Lower leg skin (tissue), 3 donors: Measurements from ENCODE around the gene GINS2.

Source experiments
- CTCF ChIP-seq, 3 donors: fragments of 450-650 bp; IDR thresholded peaks; one replicate each; pipeline ENCODE4 v1.5.1; 2016; ENCODE audit warnings: antibody characterized with exemption in 3 of 3, mild to moderate bottlenecking in 3 of 3, moderate library complexity in 2 of 3
- POLR2A ChIP-seq, 2 donors: fragments of 450-650 bp; IDR thresholded peaks; one replicate each; pipeline ENCODE4 v1.6.1; 2016 to 2017; ENCODE audit warnings: antibody characterized with exemption in 2 of 2, mild to moderate bottlenecking in 1 of 2, moderate library complexity in 1 of 2

- TF ChIP-seq POLR2A (IDR thresholded peaks at IDR 0.05) (no peak), CTCF (IDR thresholded peaks at IDR 0.05) (no peak)
These were observed 19.9 kb downstream of the GINS2 start for GRCh38 chr16:85668676-85669424.
